ENCODE data around the gene SETD1A. TPM values are rescaled to one million over a fixed set of nuclear protein-coding genes. Genes with fewer than 3 reads are reported as not detected.

Gene SETD1A
- total RNA-seq, result 10 to 100 TPM; 27.0 to 47.2 (median 36.8) TPM
- 1 to 10 TPM; 1.3 to 2.5 TPM for polyA plus RNA-seq
- 48.6 reads per million, percentile 70 among the genes with 10 or more reads in this experiment for total RNA-seq

DNA sequence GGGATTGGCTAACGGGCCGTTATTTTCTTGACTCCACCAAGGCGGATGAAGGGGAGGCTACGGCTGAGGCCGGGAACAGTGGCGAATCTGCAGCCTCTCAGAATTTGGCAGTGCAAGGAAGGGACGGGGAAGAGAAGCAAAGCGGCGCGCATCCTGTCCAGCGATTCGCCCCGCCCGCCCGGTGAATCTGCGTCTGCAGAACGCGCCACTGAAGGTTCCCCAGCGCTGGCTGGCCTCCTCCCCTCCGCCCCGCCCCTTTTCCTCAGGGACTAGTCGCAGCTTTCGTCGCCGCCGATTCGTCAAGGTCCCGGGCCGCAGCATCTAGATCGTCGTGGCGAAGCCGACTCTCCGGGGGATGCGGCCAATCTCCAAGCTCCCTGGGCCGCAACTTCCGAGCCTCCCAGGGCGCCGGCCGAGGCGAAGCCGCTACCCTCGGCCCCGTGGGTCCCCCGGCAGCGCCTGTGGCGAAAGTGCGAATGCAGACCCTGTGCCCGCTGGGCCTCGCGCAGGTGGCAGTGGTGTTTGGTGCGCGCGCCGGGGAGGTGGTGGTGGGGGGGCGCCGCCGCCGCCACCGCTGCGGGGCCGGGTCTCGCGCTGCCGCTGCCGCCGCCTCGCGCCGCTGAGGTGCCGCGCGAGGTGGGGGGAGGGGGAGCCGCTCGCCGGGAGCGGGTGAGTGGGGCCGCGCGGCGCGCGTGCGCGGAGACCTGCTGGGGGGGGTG lies at the start of gene SETD1A:
Gene SETD1A, plus strand, starts transcription at position 299 of the 719 bp plus-strand sequence. CDS start 978 bp downstream, outside the sequence.
- Histone ChIP-seq H3K27me3 (ENCODE audit: control insufficient read depth in 2 of 2, insufficient read depth in 2 of 2, low read length in 2 of 2) (no peaks in the 10 kb centered on the region), H3K27ac (ENCODE audit: low read depth, low read length) (peak within 1 kb of the TSS; percentile 93), H3K36me3 (ENCODE audit: control insufficient read depth in 2 of 3, insufficient read depth in 3 of 3, low read length in 3 of 3) (peaks cover 6 to 37% (median 13%) of the 10 kb centered on the region in 3 experiments), H3K4me1 (ENCODE audit: control insufficient read depth in 2 of 2, insufficient read depth in 2 of 2, low read length in 2 of 2) (peaks cover 16 to 22% of the 10 kb centered on the region in 2 donors), H3K9me3 (ENCODE audit: control insufficient read depth in 2 of 3, low read length in 3 of 3) (no peaks in the 10 kb centered on the region), H3K4me3 (ENCODE audit: low read length) (peak within 1 kb of the TSS; percentile 100)
- Mint-ChIP-seq H3K4me1 (peaks cover 23 to 46% (median 29%) of the 10 kb centered on the region in 7 donors), H3K27ac (peak within 1 kb of the TSS; percentile 97 to 100 (median 98)), H3K27me3 (peaks cover 0 to 3% (median 0%) of the 10 kb centered on the region in 5 donors), H3K36me3 (peaks cover 6 to 21% (median 14%) of the 10 kb centered on the region in 5 donors), H3K4me3 (peak within 1 kb of the TSS; percentile 81 to 97 (median 96)), H3K9me3 (no peaks in the 10 kb centered on the region)
- intact Hi-C loops (cut with micrococcal nuclease), result loop anchor here (1.0 to 10.0 kb wide), 17 partner anchors 8 to 917 kb away; partner anchors contain the start of genes FBXL19 (in 2 of the 2), KAT8 (in 2 of the 2), STX4 (in 2 of the 2) and ZNF646 (in 2 of the 2)
- ChIA-PET CTCF (interaction anchor here (1.1 kb wide), 1 partner anchor 113 kb away, joined by 5 read pairs; no protein-coding TSS in a partner anchor), POLR2A (interaction anchor here (0.6 to 2.1 kb wide), 9 partner anchors 19 to 519 kb away, joined by 3 to 7 read pairs (median 4); partner anchors contain the start of genes HSD3B7, KAT8, VKORC1 and ZNF646)
- DNase-seq (peak; percentile 94 to 99 (median 97)), ATAC-seq (peak; percentile 93)

DNA sequence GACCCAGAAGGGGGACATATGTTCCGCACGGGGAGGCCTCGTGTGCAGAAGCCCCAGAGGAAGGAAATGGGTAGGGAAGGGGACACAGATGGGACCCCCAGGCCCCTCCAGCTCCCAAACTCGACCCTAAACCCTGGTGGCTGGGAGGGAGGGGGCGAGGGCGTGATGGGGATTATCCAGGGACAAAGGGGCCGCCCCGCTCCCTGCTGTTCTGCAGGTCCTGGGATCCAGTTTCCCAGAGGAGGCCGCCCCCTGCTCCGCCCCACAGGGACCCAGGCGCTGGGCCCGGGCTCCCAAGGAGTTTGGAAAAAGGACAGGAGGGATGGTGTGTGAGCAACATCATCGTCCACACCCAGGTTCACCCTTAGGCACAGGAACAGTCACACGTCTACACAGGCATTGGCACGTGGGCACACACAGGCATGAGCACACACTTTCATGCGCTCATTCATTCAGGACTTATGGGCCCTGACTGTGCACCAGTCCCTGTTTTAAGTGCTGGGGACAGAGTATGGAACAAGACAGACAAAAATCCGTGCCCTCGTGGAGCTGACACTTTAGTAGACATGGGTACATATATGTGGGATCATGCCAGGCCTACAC lies 47.0 kb upstream of the SETD1A start:
- Mint-ChIP-seq H3K4me1 (peaks cover 7 to 15% (median 9%) of the 10 kb centered on the region in 7 donors), H3K4me3 (no peak overlapping the region), H3K9me3 (no peaks in the 10 kb centered on the region), H3K36me3 (no peaks in the 10 kb centered on the region), H3K27ac (no peak overlapping the region), H3K27me3 (no peaks in the 10 kb centered on the region)
- DNase-seq (no peak), ATAC-seq (no peak)
- intact Hi-C loops (cut with micrococcal nuclease), result no loop called here
- H3K36me3 ChIP-seq (ENCODE audit: control insufficient read depth in 2 of 3, insufficient read depth in 3 of 3, low read length in 3 of 3), result no peaks in the 10 kb centered on the region
- no peaks in the 10 kb centered on the region for H3K9me3 ChIP-seq (ENCODE audit: control insufficient read depth in 2 of 3, low read length in 3 of 3)
- no peaks in the 10 kb centered on the region for H3K27me3 ChIP-seq (ENCODE audit: control insufficient read depth in 2 of 2, insufficient read depth in 2 of 2, low read length in 2 of 2)
- ChIA-PET POLR2A (no interaction called here), CTCF (no interaction called here)
- peaks cover 0 to 7% of the 10 kb centered on the region in 2 donors for H3K4me1 ChIP-seq (ENCODE audit: control insufficient read depth in 2 of 2, insufficient read depth in 2 of 2, low read length in 2 of 2)
- H3K4me3 ChIP-seq (ENCODE audit: low read length), result no peak overlapping the region
- no peak overlapping the region for H3K27ac ChIP-seq (ENCODE audit: low read depth, low read length)

DNA sequence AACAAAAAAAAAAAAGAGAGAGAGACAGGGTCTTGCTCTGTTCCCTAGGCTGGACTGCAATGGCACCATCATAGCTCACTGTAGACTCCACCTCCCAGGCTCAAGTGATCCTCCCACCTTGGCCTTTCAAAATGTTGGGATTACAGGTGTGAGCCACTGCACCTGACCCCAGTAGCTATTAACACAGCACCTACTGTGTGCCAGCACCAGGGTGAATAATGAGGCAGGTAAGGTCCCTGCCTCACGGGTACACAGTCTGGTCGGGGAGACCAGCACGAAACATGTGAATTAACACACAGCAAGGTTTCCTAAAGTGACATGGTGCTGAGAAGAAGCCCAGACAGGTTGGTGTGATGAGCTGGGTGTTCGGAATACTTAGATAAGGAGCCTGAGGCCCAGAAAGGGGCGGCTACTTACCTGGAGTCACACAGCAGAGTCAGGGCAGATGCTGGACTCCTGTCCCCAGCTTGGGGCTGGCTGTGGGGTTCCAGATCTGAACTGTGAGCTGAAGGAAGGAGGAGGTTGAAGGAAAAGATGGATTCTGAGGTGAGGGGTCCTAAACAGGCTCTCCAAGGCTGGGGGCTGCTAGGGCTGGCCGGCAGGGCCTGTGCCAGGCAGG lies 44.7 kb upstream of the SETD1A start:
- Histone ChIP-seq H3K36me3 (ENCODE audit: control insufficient read depth in 2 of 3, insufficient read depth in 3 of 3, low read length in 3 of 3) (no peaks in the 10 kb centered on the region), H3K27ac (ENCODE audit: low read depth, low read length) (no peak overlapping the region), H3K27me3 (ENCODE audit: control insufficient read depth in 2 of 2, insufficient read depth in 2 of 2, low read length in 2 of 2) (no peaks in the 10 kb centered on the region), H3K4me1 (ENCODE audit: control insufficient read depth in 2 of 2, insufficient read depth in 2 of 2, low read length in 2 of 2) (peaks cover 0 to 4% of the 10 kb centered on the region in 2 donors), H3K4me3 (ENCODE audit: low read length) (no peak overlapping the region), H3K9me3 (ENCODE audit: control insufficient read depth in 2 of 3, low read length in 3 of 3) (no peaks in the 10 kb centered on the region)
- CTCF ChIA-PET, result interaction anchor here (0.6 kb wide), 2 partner anchors 12 to 59 kb away, joined by 3 to 5 read pairs; no protein-coding TSS in a partner anchor
- no peak overlapping the region for H3K4me3 Mint-ChIP-seq
- no peaks in the 10 kb centered on the region for H3K27me3 Mint-ChIP-seq
- no peak for ATAC-seq
- POLR2A ChIA-PET, result interaction anchor here (1.0 kb wide), 1 partner anchor 11 kb away, joined by 7 read pairs; no protein-coding TSS in a partner anchor
- H3K27ac Mint-ChIP-seq, result peak overlapping the region in 1 of 9 donors; percentile 2
- DNase-seq, result no peak
- intact Hi-C loops (cut with micrococcal nuclease), result no loop called here
- H3K9me3 Mint-ChIP-seq, result no peaks in the 10 kb centered on the region
- H3K4me1 Mint-ChIP-seq, result peaks cover 1 to 3% (median 2%) of the 10 kb centered on the region in 7 donors
- no peaks in the 10 kb centered on the region for H3K36me3 Mint-ChIP-seq

GRCh38 chr16:30914830-30915229 lies 42.7 kb upstream of the SETD1A start:
- Histone ChIP-seq H3K27me3 (ENCODE audit: control insufficient read depth in 2 of 2, insufficient read depth in 2 of 2, low read length in 2 of 2) (no peaks in the 10 kb centered on the region), H3K27ac (ENCODE audit: low read depth, low read length) (no peak overlapping the region), H3K4me3 (ENCODE audit: low read length) (no peak overlapping the region), H3K9me3 (ENCODE audit: control insufficient read depth in 2 of 3, low read length in 3 of 3) (no peaks in the 10 kb centered on the region), H3K4me1 (ENCODE audit: control insufficient read depth in 2 of 2, insufficient read depth in 2 of 2, low read length in 2 of 2) (no peaks in the 10 kb centered on the region), H3K36me3 (ENCODE audit: control insufficient read depth in 2 of 3, insufficient read depth in 3 of 3, low read length in 3 of 3) (no peaks in the 10 kb centered on the region)
- no peak for ATAC-seq
- no peaks in the 10 kb centered on the region for H3K36me3 Mint-ChIP-seq
- DNase-seq, result no peak
- no peak overlapping the region for H3K4me3 Mint-ChIP-seq
- H3K9me3 Mint-ChIP-seq, result no peaks in the 10 kb centered on the region
- ChIA-PET CTCF (interaction anchor here (0.6 kb wide), 1 partner anchor 49 kb away, joined by 4 read pairs; no protein-coding TSS in a partner anchor), POLR2A (no interaction called here)
- H3K27me3 Mint-ChIP-seq, result peaks cover 0 to 3% (median 0%) of the 10 kb centered on the region in 5 donors
- intact Hi-C loops (cut with micrococcal nuclease), result no loop called here
- H3K4me1 Mint-ChIP-seq, result peaks cover 0 to 5% (median 0%) of the 10 kb centered on the region in 7 donors
- no peak overlapping the region for H3K27ac Mint-ChIP-seq

DNA sequence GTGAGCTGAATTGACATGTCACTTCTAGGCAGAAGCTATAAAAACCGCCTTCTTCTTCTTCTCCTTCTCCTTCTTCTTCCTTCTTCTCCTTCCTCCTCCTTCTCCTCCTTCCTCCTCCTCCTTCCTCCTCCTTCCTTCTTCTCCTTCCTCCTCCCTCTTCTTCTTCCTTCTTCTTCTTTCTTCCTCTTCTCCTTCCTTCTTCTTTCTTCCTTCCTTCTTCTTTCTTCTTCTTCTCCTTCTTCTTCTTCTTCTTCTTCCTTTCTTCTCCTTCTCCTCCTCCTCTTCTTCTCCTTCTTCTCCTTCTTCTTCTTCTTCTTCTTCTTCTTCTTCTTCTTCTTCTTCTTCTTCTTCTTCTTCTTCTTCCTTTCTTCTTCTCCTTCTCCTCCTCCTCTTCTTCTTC lies 38.9 kb upstream of the SETD1A start:
- H3K9me3 ChIP-seq (ENCODE audit: control insufficient read depth in 2 of 3, low read length in 3 of 3), result no peaks in the 10 kb centered on the region
- peaks cover 0 to 13% (median 0%) of the 10 kb centered on the region in 7 donors for H3K4me1 Mint-ChIP-seq
- intact Hi-C loops (cut with micrococcal nuclease), result no loop called here
- H3K27ac ChIP-seq (ENCODE audit: low read depth, low read length), result no peak overlapping the region
- no peaks in the 10 kb centered on the region for H3K27me3 ChIP-seq (ENCODE audit: control insufficient read depth in 2 of 2, insufficient read depth in 2 of 2, low read length in 2 of 2)
- H3K27me3 Mint-ChIP-seq, result peaks cover 0 to 3% (median 0%) of the 10 kb centered on the region in 5 donors
- H3K4me3 ChIP-seq (ENCODE audit: low read length), result no peak overlapping the region
- no peaks in the 10 kb centered on the region for H3K36me3 Mint-ChIP-seq
- no peak for ATAC-seq
- H3K9me3 Mint-ChIP-seq, result no peaks in the 10 kb centered on the region
- no peak overlapping the region for H3K27ac Mint-ChIP-seq
- no peaks in the 10 kb centered on the region for H3K4me1 ChIP-seq (ENCODE audit: control insufficient read depth in 2 of 2, insufficient read depth in 2 of 2, low read length in 2 of 2)
- CTCF ChIA-PET, result interaction anchor here (4.8 kb wide), 1 partner anchor 73 kb away, joined by 44 read pairs; no protein-coding TSS in a partner anchor
- DNase-seq, result no peak
- POLR2A ChIA-PET, result interaction anchor here (0.8 kb wide), 1 partner anchor 16 kb away, joined by 4 read pairs; no protein-coding TSS in a partner anchor
- peaks cover 0 to 5% (median 0%) of the 10 kb centered on the region in 3 experiments for H3K36me3 ChIP-seq (ENCODE audit: control insufficient read depth in 2 of 3, insufficient read depth in 3 of 3, low read length in 3 of 3)
- no peak overlapping the region for H3K4me3 Mint-ChIP-seq

DNA sequence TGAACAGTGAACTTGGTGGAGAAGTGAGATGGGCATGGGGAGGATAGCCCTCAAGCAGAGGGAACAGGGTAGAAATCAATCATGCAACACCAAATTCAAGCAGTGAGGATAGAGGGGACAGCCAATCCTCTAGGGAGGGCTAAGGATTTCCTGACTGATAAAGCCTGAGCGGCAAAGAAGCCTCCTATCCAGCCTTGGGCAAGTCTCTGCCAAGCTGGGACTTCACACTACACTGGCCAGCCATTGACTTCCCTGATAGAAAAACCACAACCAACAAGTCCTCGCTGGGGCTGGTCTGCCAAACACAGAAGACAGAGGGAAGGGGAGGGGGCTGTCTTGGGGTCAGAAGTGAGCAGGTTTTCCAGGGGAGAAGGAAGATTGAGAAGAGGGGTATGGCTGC lies 36.7 kb upstream of the SETD1A start:
- H3K27me3 ChIP-seq (ENCODE audit: control insufficient read depth in 2 of 2, insufficient read depth in 2 of 2, low read length in 2 of 2), result no peaks in the 10 kb centered on the region
- no peak for ATAC-seq

More for the DNA sequence above, 36.7 kb upstream of the SETD1A start:
- no peaks in the 10 kb centered on the region for H3K9me3 ChIP-seq (ENCODE audit: control insufficient read depth in 2 of 3, low read length in 3 of 3)
- Mint-ChIP-seq H3K36me3 (no peaks in the 10 kb centered on the region), H3K27ac (peak overlapping the region in 4 of 9 donors; percentile 2 to 97 (median 79)), H3K27me3 (peaks cover 0 to 3% (median 0%) of the 10 kb centered on the region in 5 donors), H3K4me1 (peaks cover 0 to 23% (median 9%) of the 10 kb centered on the region in 7 donors), H3K4me3 (peak overlapping the region in 9 of 10 donors; percentile 42 to 100 (median 96)), H3K9me3 (no peaks in the 10 kb centered on the region)
- no peaks in the 10 kb centered on the region for H3K4me1 ChIP-seq (ENCODE audit: control insufficient read depth in 2 of 2, insufficient read depth in 2 of 2, low read length in 2 of 2)
- ChIA-PET POLR2A (interaction anchor here (0.8 to 2.4 kb wide), 2 partner anchors 76 to 269 kb away, joined by 3 to 11 read pairs; no protein-coding TSS in a partner anchor), CTCF (interaction anchor here (1.4 to 4.8 kb wide), 2 partner anchors 24 to 75 kb away, joined by 4 to 44 read pairs; partner anchors contain the start of gene CTF1)
- H3K36me3 ChIP-seq (ENCODE audit: control insufficient read depth in 2 of 3, insufficient read depth in 3 of 3, low read length in 3 of 3), result peaks cover 0 to 5% (median 0%) of the 10 kb centered on the region in 3 experiments
- no peak overlapping the region for H3K4me3 ChIP-seq (ENCODE audit: low read length)
- no peak for DNase-seq
- intact Hi-C loops (cut with micrococcal nuclease), result loop anchor here (1.0 to 10.0 kb wide), 12 partner anchors 19 to 1114 kb away; partner anchors contain the start of genes ALDOA (in 1 of the 2), HIRIP3 (in 1 of the 2), INO80E (in 1 of the 2) and MAZ (in 1 of the 2)
- no peak overlapping the region for H3K27ac ChIP-seq (ENCODE audit: low read depth, low read length)
